22Rv1 (cell line): ENCODE data around the gene TBC1D16.

Experiments used
- H3K27ac ChIP-seq: fragments of 450-650 bp; 2 replicates; pipeline ENCODE4 v1.5.1; 2017
- CTCF ChIP-seq: fragments of 450-650 bp; IDR thresholded peaks from 2 replicates; pipeline ENCODE4 v1.5.1; 2017; ENCODE audit warnings: mild to moderate bottlenecking
- ZFX ChIP-seq: fragments of 450-650 bp; IDR thresholded peaks from 2 replicates; pipeline ENCODE4 v1.6.1; 2017; ENCODE audit warnings: antibody characterized with exemption, borderline replicate concordance

TBC1D16 gene

GRCh38 chr17:79979816-79980215 is 55.9 kb downstream of the TBC1D16 start:
- H3K27ac ChIP-seq, result no peak overlapping the region
- TF ChIP-seq ZFX (no peak), CTCF (no peak)

- H3K27ac ChIP-seq, result no peak overlapping the region
- no peak for TF ChIP-seq ZFX
- TF ChIP-seq CTCF, result no peak
These were observed 56.4 kb downstream of the TBC1D16 start for GRCh38 chr17:79979221-79979741.

- no peak overlapping the region for H3K27ac ChIP-seq
- TF ChIP-seq CTCF (no peak), ZFX (no peak)
These were observed 57.2 kb downstream of the TBC1D16 start for GRCh38 chr17:79978548-79978855.

GRCh38 chr17:79977708-79978547 is 57.7 kb downstream of the TBC1D16 start:
- TF ChIP-seq CTCF, result no peak
- no peak for TF ChIP-seq ZFX
- H3K27ac ChIP-seq, result no peak overlapping the region

- no peak for TF ChIP-seq CTCF
- TF ChIP-seq ZFX, result no peak
These were observed 58.5 kb downstream of the TBC1D16 start for GRCh38 chr17:79977161-79977631.

GRCh38 chr17:79976451-79976850 is 59.2 kb downstream of the TBC1D16 start:
- no peak for TF ChIP-seq ZFX
- no peak for TF ChIP-seq CTCF

More at GRCh38 chr17:79977161-79977631, 58.5 kb downstream of the TBC1D16 start:
- H3K27ac ChIP-seq, result no peak overlapping the region

GRCh38 chr17:79975498-79976134 is 60.1 kb downstream of the TBC1D16 start:
- no peak overlapping the region for H3K27ac ChIP-seq
- TF ChIP-seq CTCF (no peak), ZFX (no peak)

More at GRCh38 chr17:79976451-79976850, 59.2 kb downstream of the TBC1D16 start:
- no peak overlapping the region for H3K27ac ChIP-seq
